Measurements from ENCODE around the gene DKK2.

GRCh38 chr4:106996490-106996889 lies 39.6 kb downstream of the DKK2 start:
- TF ChIP-seq FOXM1 (IDR thresholded peaks at IDR 0.05; ENCODE audit: low read depth) (no peak), TAF1 (IDR thresholded peaks at IDR 0.05; ENCODE audit: borderline replicate concordance, low read depth, low read length) (no peak), POLR2AphosphoS5 (IDR thresholded peaks at IDR 0.05; ENCODE audit: low read depth, low read length) (no peak), SIN3A (IDR thresholded peaks at IDR 0.05; ENCODE audit: borderline replicate concordance, low read depth, low read length) (no peak), CHD2 (IDR thresholded peaks at IDR 0.05; ENCODE audit: low read length, partially characterized antibody) (no peak), ELF1 (IDR thresholded peaks at IDR 0.05) (no peak), REST (IDR thresholded peaks at IDR 0.05; ENCODE audit: low read depth, low read length) (no peak), YY1 (IDR thresholded peaks at IDR 0.05; ENCODE audit: low read depth) (no peak), NFIC (IDR thresholded peaks at IDR 0.05; ENCODE audit: borderline replicate concordance) (no peak), ZBTB33 (IDR thresholded peaks at IDR 0.05; ENCODE audit: borderline replicate concordance, low read depth) (no peak)
- TF ChIP-seq, protein P1, sequence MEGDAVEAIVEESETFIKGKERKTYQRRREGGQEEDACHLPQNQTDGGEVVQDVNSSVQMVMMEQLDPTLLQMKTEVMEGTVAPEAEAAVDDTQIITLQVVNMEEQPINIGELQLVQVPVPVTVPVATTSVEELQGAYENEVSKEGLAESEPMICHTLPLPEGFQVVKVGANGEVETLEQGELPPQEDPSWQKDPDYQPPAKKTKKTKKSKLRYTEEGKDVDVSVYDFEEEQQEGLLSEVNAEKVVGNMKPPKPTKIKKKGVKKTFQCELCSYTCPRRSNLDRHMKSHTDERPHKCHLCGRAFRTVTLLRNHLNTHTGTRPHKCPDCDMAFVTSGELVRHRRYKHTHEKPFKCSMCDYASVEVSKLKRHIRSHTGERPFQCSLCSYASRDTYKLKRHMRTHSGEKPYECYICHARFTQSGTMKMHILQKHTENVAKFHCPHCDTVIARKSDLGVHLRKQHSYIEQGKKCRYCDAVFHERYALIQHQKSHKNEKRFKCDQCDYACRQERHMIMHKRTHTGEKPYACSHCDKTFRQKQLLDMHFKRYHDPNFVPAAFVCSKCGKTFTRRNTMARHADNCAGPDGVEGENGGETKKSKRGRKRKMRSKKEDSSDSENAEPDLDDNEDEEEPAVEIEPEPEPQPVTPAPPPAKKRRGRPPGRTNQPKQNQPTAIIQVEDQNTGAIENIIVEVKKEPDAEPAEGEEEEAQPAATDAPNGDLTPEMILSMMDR (IDR thresholded peaks at IDR 0.05) = no peak
- TF ChIP-seq, protein P2, sequence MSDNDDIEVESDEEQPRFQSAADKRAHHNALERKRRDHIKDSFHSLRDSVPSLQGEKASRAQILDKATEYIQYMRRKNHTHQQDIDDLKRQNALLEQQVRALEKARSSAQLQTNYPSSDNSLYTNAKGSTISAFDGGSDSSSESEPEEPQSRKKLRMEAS (IDR thresholded peaks at IDR 0.05; ENCODE audit: low read depth) = no peak
- TF ChIP-seq, protein P3, sequence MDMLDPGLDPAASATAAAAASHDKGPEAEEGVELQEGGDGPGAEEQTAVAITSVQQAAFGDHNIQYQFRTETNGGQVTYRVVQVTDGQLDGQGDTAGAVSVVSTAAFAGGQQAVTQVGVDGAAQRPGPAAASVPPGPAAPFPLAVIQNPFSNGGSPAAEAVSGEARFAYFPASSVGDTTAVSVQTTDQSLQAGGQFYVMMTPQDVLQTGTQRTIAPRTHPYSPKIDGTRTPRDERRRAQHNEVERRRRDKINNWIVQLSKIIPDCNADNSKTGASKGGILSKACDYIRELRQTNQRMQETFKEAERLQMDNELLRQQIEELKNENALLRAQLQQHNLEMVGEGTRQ (IDR thresholded peaks at IDR 0.05; ENCODE audit: borderline replicate concordance, low read depth, low read length) = no peak
